Esophagus muscularis mucosa (tissue), 4 donors: ENCODE results near the gene TIGD3. TPM values are rescaled to one million over a fixed set of nuclear protein-coding genes. Genes with fewer than 3 reads are reported as not detected.

Source experiments
- DNase-seq: peaks from one replicate; pipeline ENCODE4 v3.0.0-alpha.2; 2017; ENCODE audit errors: extremely low spot score
- H3K27ac ChIP-seq, 4 donors: fragments of 200-600 bp; sonication (generic); replicated peaks in 1 of 4; 1 replicate in 3 of 4; 2 replicates in 1 of 4; pipeline ENCODE4 v1.5.1; 2016 to 2019; ENCODE audit warnings: mild to moderate bottlenecking in 1 of 4
- H3K27me3 ChIP-seq, 4 donors: fragments of 200-600 bp; sonication (generic); one replicate each; pipeline versions ENCODE4 v1.5.1 to v1.6.0; 2016 to 2019
- H3K36me3 ChIP-seq, 4 donors: fragments of 200-600 bp; sonication (generic); one replicate each; pipeline ENCODE4 v1.5.1; 2016 to 2019
- H3K4me1 ChIP-seq, 4 donors: fragments of 200-600 bp; sonication (generic); one replicate each; pipeline ENCODE4 v1.5.1; 2016 to 2019
- H3K4me3 ChIP-seq, 4 donors: fragments of 200-600 bp; sonication (generic); 1 replicate in 2 of 4; 2 replicates in 2 of 4; pipeline ENCODE4 v1.5.1; 2016 to 2019; ENCODE audit warnings: mild to moderate bottlenecking in 4 of 4, moderate library complexity in 1 of 4
- H3K9me3 ChIP-seq, 4 donors: fragments of 200-600 bp; sonication (generic); 1 replicate in 3 of 4; 2 replicates in 1 of 4; pipeline ENCODE4 v1.5.1; 2016 to 2019
- CTCF ChIP-seq, 3 experiments: fragments of 200-600 bp in 2 of 3; fragments of 450-650 bp in 1 of 3; sonication (generic) in 2 of 3; IDR thresholded peaks; one replicate each; pipeline ENCODE4 v1.5.1; 2017 to 2019; ENCODE audit warnings: antibody characterized with exemption in 3 of 3, mild to moderate bottlenecking in 2 of 3, moderate library complexity in 1 of 3
- EP300 ChIP-seq: sonication (generic); formaldehyde crosslinking; IDR thresholded peaks from one replicate; pipeline ENCODE4 v1.6.1; 2017; ENCODE audit warnings: antibody characterized with exemption
- POLR2A ChIP-seq: fragments of 450-650 bp; IDR thresholded peaks from one replicate; pipeline ENCODE4 v1.6.1; 2017; ENCODE audit warnings: antibody characterized with exemption, moderate library complexity, mild to moderate bottlenecking, low read depth
- POLR2AphosphoS5 ChIP-seq, 2 donors: sonication (generic); formaldehyde crosslinking; IDR thresholded peaks; one replicate each; pipeline ENCODE4 v1.6.1; 2017; ENCODE audit warnings: antibody characterized with exemption in 2 of 2
- WGBS: methylation state at CpG from one replicate; pipeline ENCODE4 v1.1.5; 2018; 5-methylcytosine and 5-hydroxymethylcytosine counted together
- intact Hi-C: fragments of 100-400 bp; cut with DNase I; formaldehyde crosslinking; loops from one replicate; pipeline ENCODE4 v1.15.1; 2023
- total RNA-seq, 4 donors: library from RNA; depleted of rRNA; stranded (reverse); fragments of >200 nt; gene quantifications; one replicate each; pipeline versions ENCODE4 v1.1.0 to v1.2.1, GENCODE V29; 2016

The TIGD3 gene
- total RNA-seq, 4 donors from 2014 or later, result 0.19 TPM; not detected in 3

GRCh38 chr11:65377777-65378176, 23.2 kb downstream of the TIGD3 start:
- no peaks in the 10 kb centered on the region for H3K9me3 ChIP-seq
- no peak overlapping the region for H3K4me3 ChIP-seq
- TF ChIP-seq POLR2A, result no peak
- no peak for TF ChIP-seq CTCF (IDR thresholded peaks at IDR 0.05)
- no peak for TF ChIP-seq POLR2AphosphoS5 (IDR thresholded peaks at IDR 0.05)
- TF ChIP-seq EP300, result no peak
- DNase-seq, result no peak
- H3K4me1 ChIP-seq, result peaks cover 17 to 22% (median 21%) of the 10 kb centered on the region in 4 donors
- no peaks in the 10 kb centered on the region for H3K27me3 ChIP-seq
- WGBS, result 83% methylated on average over 8 of the region's 8 CpGs
- intact Hi-C loops, result no loop called here
- H3K27ac ChIP-seq, result no peak overlapping the region
- peaks cover 0 to 7% (median 2%) of the 10 kb centered on the region in 4 donors for H3K36me3 ChIP-seq

- Histone ChIP-seq H3K27me3 (no peaks in the 10 kb centered on the region), H3K4me1 (peaks cover 23 to 28% (median 27%) of the 10 kb centered on the region in 4 donors), H3K36me3 (peaks cover 0 to 7% (median 2%) of the 10 kb centered on the region in 4 donors), H3K27ac (no peak overlapping the region), H3K4me3 (no peak overlapping the region), H3K9me3 (no peaks in the 10 kb centered on the region)
- no peak for DNase-seq
- TF ChIP-seq POLR2AphosphoS5 (IDR thresholded peaks at IDR 0.05) (no peak), CTCF (IDR thresholded peaks at IDR 0.05) (no peak), EP300 (no peak), POLR2A (no peak)
- WGBS, result 85% methylated on average over 19 of the region's 19 CpGs
- intact Hi-C loops, result no loop called here
Measured at GRCh38 chr11:65378208-65378927, 23.8 kb downstream of the TIGD3 start.

GRCh38 chr11:65378928-65379638, 24.5 kb downstream of the TIGD3 start:
- TF ChIP-seq POLR2AphosphoS5 (IDR thresholded peaks at IDR 0.05), result no peak
- no peak for TF ChIP-seq CTCF (IDR thresholded peaks at IDR 0.05)
- no peak for TF ChIP-seq POLR2A
- no peak for TF ChIP-seq EP300
- Histone ChIP-seq H3K36me3 (peaks cover 0 to 7% (median 2%) of the 10 kb centered on the region in 4 donors), H3K27ac (no peak overlapping the region), H3K4me1 (peaks cover 30 to 35% (median 34%) of the 10 kb centered on the region in 4 donors), H3K4me3 (no peak overlapping the region), H3K9me3 (no peaks in the 10 kb centered on the region), H3K27me3 (no peaks in the 10 kb centered on the region)
- no peak for DNase-seq
- intact Hi-C loops, result no loop called here
- 96% methylated on average over 4 of the region's 14 CpGs for WGBS

GRCh38 chr11:65379698-65380459, 25.3 kb downstream of the TIGD3 start:
- Histone ChIP-seq H3K4me3 (no peak overlapping the region), H3K27ac (no peak overlapping the region), H3K9me3 (no peaks in the 10 kb centered on the region), H3K36me3 (peaks cover 0 to 7% (median 2%) of the 10 kb centered on the region in 4 donors), H3K27me3 (no peaks in the 10 kb centered on the region), H3K4me1 (peaks cover 38 to 43% (median 42%) of the 10 kb centered on the region in 4 donors)
- intact Hi-C loops, result loop anchor here (5.0 kb wide), 2 partner anchors 37 to 132 kb away; no protein-coding TSS in a partner anchor
- DNase-seq, result no peak
- no peak for TF ChIP-seq POLR2AphosphoS5 (IDR thresholded peaks at IDR 0.05)
- TF ChIP-seq EP300, result no peak
- no peak for TF ChIP-seq POLR2A
- no peak for TF ChIP-seq CTCF (IDR thresholded peaks at IDR 0.05)
- 83% methylated on average over 1 of the region's 13 CpGs for WGBS
